Measurements from ENCODE around the gene ROBO1. TPM values are rescaled to one million over a fixed set of nuclear protein-coding genes. Genes with fewer than 3 reads are reported as not detected.

ROBO1 gene
- total and polyA plus RNA-seq, 2 of the 8 experiments (the other 6 are each of a cell fraction or from before 2014, with no cell fraction given) = 51.4 to 91.0 TPM

GRCh38 chr3:79157191-79157590 lies 610.6 kb downstream of the ROBO1 start:
- no peak overlapping the region for H3K9ac ChIP-seq (replicated peaks in 1 of 4; ENCODE audit: extremely low read depth in 1 of 4, low read depth in 3 of 4, low read length in 3 of 4)
- no peak overlapping the region for H2AK5ac ChIP-seq (ENCODE audit: low read depth, low read length)
- ChIA-PET POLR2A (ENCODE audit: partially characterized antibody) (no interaction called here), CTCF (ENCODE audit: partially characterized antibody) (no interaction called here)
- H4K5ac ChIP-seq (ENCODE audit: insufficient read length, low read depth, low read length) = no peak overlapping the region
- H3K27ac ChIP-seq (ENCODE audit: low read depth, low read length) = no peak overlapping the region
- H2BK12ac ChIP-seq (ENCODE audit: low read depth, low read length) = no peak overlapping the region
- TF ChIP-seq NANOG (IDR thresholded peaks at IDR 0.05; ENCODE audit: insufficient read depth, low read depth, low read length, poor library complexity, severe bottlenecking) (no peak), CREB1 (IDR thresholded peaks at IDR 0.05) (no peak), CEBPB (IDR thresholded peaks at IDR 0.05; ENCODE audit: low read depth, low read length) (no peak), RXRA (IDR thresholded peaks at IDR 0.05; ENCODE audit: insufficient read depth, low read depth, low read length) (no peak), RFX5 (IDR thresholded peaks at IDR 0.05; ENCODE audit: borderline replicate concordance, low read depth, low read length) (no peak), CTBP2 (IDR thresholded peaks at IDR 0.05; ENCODE audit: borderline replicate concordance, insufficient read depth, insufficient read length, low read length) (no peak), KDM4A (IDR thresholded peaks at IDR 0.05; ENCODE audit: low read depth, low read length, severe bottlenecking) (no peak), TAF1 (IDR thresholded peaks at IDR 0.05; ENCODE audit: low read depth, low read length) (no peak)
- H3K14ac ChIP-seq (ENCODE audit: insufficient read length) = no peak overlapping the region
- no peak overlapping the region for H2BK5ac ChIP-seq (ENCODE audit: low read depth, low read length)
- no peaks in the 10 kb centered on the region for H3K27me3 ChIP-seq (replicated peaks in 1 of 4; ENCODE audit: control insufficient read depth in 3 of 4, extremely low read depth in 1 of 4, insufficient read depth in 3 of 4, low read length in 3 of 4)
- no peak overlapping the region for H3K4ac ChIP-seq (replicated peaks; ENCODE audit: insufficient read length, low read depth, low read length)
- FAIRE-seq = no peak
- no peak overlapping the region for H2AFZ ChIP-seq (ENCODE audit: low read length)
- no peak overlapping the region for H3K56ac ChIP-seq (replicated peaks; ENCODE audit: insufficient read length, low read depth, low read length)
- H3K23me2 ChIP-seq (ENCODE audit: low read depth, low read length) = no peaks in the 10 kb centered on the region
- no peak for DNase-seq (ENCODE audit: low read depth in 1 of 2, low spot score in 2 of 2)
- H2BK120ac ChIP-seq (replicated peaks; ENCODE audit: low read depth, low read length) = no peak overlapping the region
- H4K91ac ChIP-seq (replicated peaks; ENCODE audit: insufficient read length, low read length) = no peak overlapping the region
- no peak overlapping the region for H3K18ac ChIP-seq (ENCODE audit: extremely low read depth, low read length)
- H3K79me1 ChIP-seq (ENCODE audit: low read depth, low read length) = no peaks in the 10 kb centered on the region
- H3K23ac ChIP-seq (ENCODE audit: insufficient read length) = no peak overlapping the region
- H3K79me2 ChIP-seq (ENCODE audit: control insufficient read depth in 1 of 2, insufficient read depth in 2 of 2, low read length in 2 of 2) = no peaks in the 10 kb centered on the region
- H2BK20ac ChIP-seq (ENCODE audit: low read length) = no peak overlapping the region
- H3K4me1 ChIP-seq (replicated peaks in 1 of 4; ENCODE audit: control insufficient read depth in 3 of 4, insufficient read depth in 4 of 4, low read length in 3 of 4) = peaks cover 0 to 2% (median 0%) of the 10 kb centered on the region in 4 experiments; a peak in 2 of 7 replicates
- H3K36me3 ChIP-seq (ENCODE audit: control insufficient read depth in 2 of 4, insufficient read depth in 4 of 4, low read length in 3 of 4) = no peaks in the 10 kb centered on the region
- H4K20me1 ChIP-seq (replicated peaks in 1 of 2; ENCODE audit: control insufficient read depth in 1 of 2, insufficient read depth in 2 of 2, low read length in 2 of 2) = no peaks in the 10 kb centered on the region
- H3K9me3 ChIP-seq (ENCODE audit: insufficient read depth in 2 of 2, low read depth in 1 of 2, low read length in 1 of 2) = no peaks in the 10 kb centered on the region
- H2BK15ac ChIP-seq (ENCODE audit: low read length) = no peak overlapping the region
- H3K4me2 ChIP-seq (ENCODE audit: insufficient read depth in 1 of 2, low read depth in 2 of 2, low read length in 2 of 2) = no peak overlapping the region
- no peak overlapping the region for H3K4me3 ChIP-seq (ENCODE audit: extremely low read depth in 1 of 4, insufficient read depth in 2 of 4, low read depth in 3 of 4, low read length in 4 of 4)
- no peak overlapping the region for H4K8ac ChIP-seq (ENCODE audit: extremely low read depth, insufficient read depth, low read length)
